Stomach (tissue), 9 donors: Measurements from ENCODE around the gene RUNDC1. TPM values are rescaled to one million over a fixed set of nuclear protein-coding genes. Genes with fewer than 3 reads are reported as not detected.
A peak's percentile ranks its signal among the peaks of the same experiment; 100 is the strongest.

Experiments used
- DNase-seq, 2 donors: peaks; one replicate each; pipeline versions ENCODE4 v3.0.0 to v3.0.0-alpha.2; 2013 to 2019
- H3K27ac ChIP-seq, 5 donors: fragments of 200-600 bp in 4 of 5; sonication (generic) in 4 of 5; one replicate each; pipeline ENCODE4 v1.5.1; 2013 to 2019; ENCODE audit warnings: mild to moderate bottlenecking in 1 of 5, moderate library complexity in 1 of 5
- H3K27me3 ChIP-seq, 3 donors: fragments of 200-600 bp; sonication (generic); one replicate each; pipeline ENCODE4 v1.5.1; 2017 to 2019; ENCODE audit warnings: mixed run types in 1 of 3
- H3K36me3 ChIP-seq, 4 donors: fragments of 200-600 bp; sonication (generic); 1 replicate in 3 of 4; 2 replicates in 1 of 4; pipeline ENCODE4 v1.5.1; 2016 to 2019
- H3K4me1 ChIP-seq, 4 donors: fragments of 200-600 bp; sonication (generic); one replicate each; pipeline ENCODE4 v1.5.1; 2016 to 2019
- H3K4me3 ChIP-seq, 4 donors: fragments of 200-600 bp; sonication (generic) in 3 of 4; one replicate each; pipeline ENCODE4 v1.5.1; 2016 to 2019; ENCODE audit warnings: mild to moderate bottlenecking in 1 of 4
- H3K9me3 ChIP-seq, 4 donors: fragments of 200-600 bp; sonication (generic); one replicate each; pipeline ENCODE4 v1.5.1; 2016 to 2019
- CTCF ChIP-seq, 7 experiments: fragments of 450-650 bp in 4 of 7; fragments of 200-600 bp in 3 of 7; sonication (generic) in 3 of 7; IDR thresholded peaks; one replicate each; pipeline ENCODE4 v1.5.1; 2016 to 2019; ENCODE audit warnings: antibody characterized with exemption in 7 of 7, control low read depth in 2 of 7, mild to moderate bottlenecking in 1 of 7
- EP300 ChIP-seq: sonication (generic); formaldehyde crosslinking; IDR thresholded peaks from one replicate; pipeline ENCODE4 v1.6.1; 2017; ENCODE audit warnings: antibody characterized with exemption
- POLR2A ChIP-seq, 4 donors: fragments of 450-650 bp; IDR thresholded peaks; one replicate each; pipeline ENCODE4 v1.6.1; 2016; ENCODE audit warnings: antibody characterized with exemption in 4 of 4, control low read depth in 2 of 4, mild to moderate bottlenecking in 1 of 4, moderate library complexity in 1 of 4
- POLR2AphosphoS5 ChIP-seq, 3 donors: sonication (generic); formaldehyde crosslinking; IDR thresholded peaks; one replicate each; pipeline ENCODE4 v1.6.1; 2016; ENCODE audit warnings: antibody characterized with exemption in 3 of 3
- WGBS, 5 donors: extraction: QIAGEN DNeasy Blood & Tissue Kit in 3 of 5; methylation state at CpG; one replicate each; pipeline versions ENCODE4 v1.1.5 to v1.1.7; 2013 to 2018; 5-methylcytosine and 5-hydroxymethylcytosine counted together
- intact Hi-C: fragments of 100-400 bp; cut with DNase I; formaldehyde crosslinking; loops from one replicate; pipeline ENCODE4 v1.15.1; 2023; ENCODE audit warnings: low total_unique reads
- polyA plus RNA-seq, 3 donors: library from polyadenylated mRNA; stranded (reverse); fragments of 200-250 nt; gene quantifications; one replicate each; pipeline ENCODE4 v1.2.3, GENCODE V29; 2013
- total RNA-seq, 5 donors: library from RNA; depleted of rRNA; stranded (reverse); fragments of >200 nt; gene quantifications; one replicate each; pipeline versions ENCODE4 v1.1.0 to v1.2.3, GENCODE V29; 2014 to 2016
- donor health status: healthy with polysubstance abuse.
- donor health status: Bipolar disorder and iron deficiency.
- donor health status: healthy.

The RUNDC1 gene
- total and polyA plus RNA-seq, 8 donors = 5.8 to 51.6 (median 13.8) TPM

DNA sequence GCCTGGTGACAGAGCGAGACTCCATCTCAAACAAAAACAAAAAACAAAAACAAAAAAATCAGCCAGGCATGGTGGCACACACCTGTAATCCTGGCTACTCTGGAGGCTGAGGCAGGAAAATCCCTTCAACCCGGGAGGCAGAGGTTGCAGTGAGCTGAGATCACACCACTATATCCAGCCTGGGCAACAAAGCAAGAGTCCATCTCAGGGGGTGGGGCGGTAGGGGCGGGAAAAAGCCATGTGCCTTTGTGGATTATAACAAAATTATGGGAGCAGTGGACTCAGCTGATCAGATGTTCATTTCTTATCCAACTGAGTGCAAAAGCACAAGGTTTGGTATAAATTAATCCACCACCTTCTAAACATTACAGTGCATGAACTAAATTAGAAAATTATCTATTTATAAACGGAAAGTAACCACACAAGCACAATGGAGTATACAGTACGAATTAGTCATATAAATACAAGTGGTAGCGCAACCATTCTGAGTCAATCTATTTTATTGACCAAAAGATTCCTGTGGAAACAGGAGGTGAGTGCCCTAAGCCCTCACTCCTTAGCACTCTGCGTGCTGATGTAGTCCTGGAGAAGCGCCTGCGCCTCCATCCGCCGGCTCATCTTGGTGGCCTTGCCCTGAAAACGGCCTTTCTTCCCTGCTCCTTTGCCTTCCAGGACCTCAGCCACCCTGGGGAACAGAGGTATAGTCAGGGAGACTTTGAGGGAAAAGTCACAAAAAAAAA lies 30.2 kb upstream of the RUNDC1 start:
- Histone ChIP-seq H3K36me3 (peaks cover 44 to 75% (median 73%) of the 10 kb centered on the region in 4 donors), H3K27me3 (no peaks in the 10 kb centered on the region), H3K9me3 (no peaks in the 10 kb centered on the region), H3K4me3 (no peak overlapping the region), H3K27ac (no peak overlapping the region), H3K4me1 (peaks cover 0 to 22% (median 6%) of the 10 kb centered on the region in 4 donors)
- no peak for TF ChIP-seq EP300
- TF ChIP-seq CTCF (IDR thresholded peaks at IDR 0.05) = no peak
- TF ChIP-seq POLR2A (IDR thresholded peaks at IDR 0.05) = no peak
- no peak for TF ChIP-seq POLR2AphosphoS5 (IDR thresholded peaks at IDR 0.05)
- 85 to 93% (median 88%) methylated on average over 13 of the region's 13 CpGs for WGBS, 5 donors
- intact Hi-C loops = loop anchor here (10.0 kb wide), 1 partner anchor 245 kb away; no protein-coding TSS in a partner anchor
- no peak for DNase-seq

- Histone ChIP-seq H3K9me3 (no peaks in the 10 kb centered on the region), H3K4me3 (no peak overlapping the region), H3K36me3 (peaks cover 59 to 98% (median 96%) of the 10 kb centered on the region in 4 donors), H3K4me1 (peaks cover 0 to 8% (median 6%) of the 10 kb centered on the region in 4 donors), H3K27me3 (no peaks in the 10 kb centered on the region), H3K27ac (peak overlapping the region in 3 of 5 donors; percentile 25 to 29 (median 28))
- 30 to 76% (median 44%) methylated on average over 1 of the region's 1 CpG for WGBS, 5 donors
- intact Hi-C loops = loop anchor here (10.0 kb wide), 1 partner anchor 249 kb away; no protein-coding TSS in a partner anchor
- peak in 1 of 3 donors; percentile 21 for TF ChIP-seq POLR2AphosphoS5 (IDR thresholded peaks at IDR 0.05)
- no peak for TF ChIP-seq POLR2A (IDR thresholded peaks at IDR 0.05)
- peak; percentile 84 to 87 for DNase-seq
Measured at GRCh38 chr17:42953669-42954068, 26.7 kb upstream of the RUNDC1 start.

GRCh38 chr17:42964161-42964932 lies 16.0 kb upstream of the RUNDC1 start, which contains the start of gene AARSD1:
AARSD1 (minus strand) TSS chr17:42964454; CDS start chr17:42964440, 14 bp downstream.
- DNase-seq = peak; percentile 93 to 98
- peak in 2 of 4 donors; percentile 40 to 71 for TF ChIP-seq POLR2A (IDR thresholded peaks at IDR 0.05)
- TF ChIP-seq EP300 = no peak
- peak; percentile 94 to 99 (median 98) for TF ChIP-seq POLR2AphosphoS5 (IDR thresholded peaks at IDR 0.05)
- peak in 1 of 7 experiments; percentile 32 for TF ChIP-seq CTCF (IDR thresholded peaks at IDR 0.05)
- Histone ChIP-seq H3K36me3 (peaks cover 29 to 40% (median 35%) of the 10 kb centered on the region in 4 donors), H3K4me3 (peak within 1 kb of the TSS; percentile 58 to 86 (median 73)), H3K27me3 (no peaks in the 10 kb centered on the region), H3K27ac (peak within 1 kb of the TSS; percentile 76 to 91 (median 88)), H3K9me3 (no peaks in the 10 kb centered on the region), H3K4me1 (peaks cover 5 to 25% (median 23%) of the 10 kb centered on the region in 4 donors)
- intact Hi-C loops = no loop called here
- WGBS, 5 donors = 1 to 2% (median 1%) methylated on average over 39 to 43 of the region's 43 CpGs

DNA sequence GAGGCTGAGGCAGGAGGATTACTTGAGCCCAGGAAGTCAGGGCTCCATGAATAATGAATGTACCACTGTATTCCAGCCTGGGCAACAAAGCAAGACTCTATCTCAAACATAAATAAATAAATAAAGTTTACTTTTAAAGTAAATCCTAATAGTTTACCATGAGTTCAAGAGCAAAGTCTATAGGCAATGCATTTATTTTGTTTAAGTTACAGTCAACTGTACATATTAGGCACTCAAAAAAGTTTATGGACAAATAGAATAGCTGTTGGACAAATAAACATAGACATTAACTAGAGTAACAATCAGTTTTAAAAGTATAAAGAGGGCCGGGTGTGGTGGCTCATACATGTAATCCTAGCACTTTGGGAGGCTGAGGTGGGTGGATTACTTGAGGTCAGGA lies 12.4 kb upstream of the RUNDC1 start:
- Histone ChIP-seq H3K4me3 (no peak overlapping the region), H3K36me3 (peaks cover 0 to 4% (median under 1%) of the 10 kb centered on the region in 4 donors), H3K27ac (no peak overlapping the region), H3K27me3 (no peaks in the 10 kb centered on the region), H3K9me3 (no peaks in the 10 kb centered on the region), H3K4me1 (peaks cover 5 to 19% (median 16%) of the 10 kb centered on the region in 4 donors)
- intact Hi-C loops = no loop called here
- TF ChIP-seq POLR2A (IDR thresholded peaks at IDR 0.05) = no peak
- no peak for TF ChIP-seq CTCF (IDR thresholded peaks at IDR 0.05)
- no peak for TF ChIP-seq EP300
- TF ChIP-seq POLR2AphosphoS5 (IDR thresholded peaks at IDR 0.05) = no peak
- WGBS, 5 donors = 42 to 69% (median 50%) methylated on average over 1 of the region's 1 CpG
- DNase-seq = no peak
